SU-DHL-6 (cell line): Measurements from ENCODE around the gene ACKR2.

Source experiments
- H2AFZ ChIP-seq: fragments of 200-600 bp; sonication (generic); 2 replicates; pipeline ENCODE4 v1.6.1; 2014; ENCODE audit warnings: low read depth, mild to moderate bottlenecking, moderate library complexity, mixed read lengths, antibody characterized with exemption, low read length; ENCODE audit not compliant: severe bottlenecking
- H3F3A ChIP-seq: fragments of 200-600 bp; shearing (Covaris generic); 2 replicates; pipeline ENCODE4 v1.6.0; 2016; ENCODE audit warnings: antibody characterized with exemption, mild to moderate bottlenecking; ENCODE audit not compliant: insufficient read depth
- H3K27ac ChIP-seq: fragments of 200-600 bp; sonication (generic); 2 replicates; pipeline ENCODE4 v1.5.1; 2016; ENCODE audit warnings: low read depth, mild to moderate bottlenecking, low read length, moderate library complexity, mixed read lengths
- H3K27me3 ChIP-seq: fragments of 200-600 bp; sonication (generic), shearing (Covaris generic); 2 replicates; pipeline ENCODE4 v1.6.0; 2014; ENCODE audit warnings: mild to moderate bottlenecking, low read length
- H3K36me3 ChIP-seq: fragments of 200-600 bp; sonication (generic); 2 replicates; pipeline ENCODE4 v1.6.1; 2014; ENCODE audit warnings: mild to moderate bottlenecking, low read length, mixed read lengths
- H3K4me2 ChIP-seq: fragments of 300-600, 200-600 bp; shearing (Covaris generic), sonication (generic); 2 replicates; pipeline ENCODE4 v1.6.0; 2014; ENCODE audit warnings: low read length, low read depth, mild to moderate bottlenecking; ENCODE audit not compliant: poor library complexity, severe bottlenecking
- H3K4me3 ChIP-seq: fragments of 200-600 bp; sonication (generic); 2 replicates; pipeline ENCODE4 v1.5.1; 2014; ENCODE audit warnings: antibody characterized with exemption, low read length, mild to moderate bottlenecking, mixed read lengths; ENCODE audit not compliant: insufficient read depth, poor library complexity, severe bottlenecking
- H3K79me2 ChIP-seq: fragments of 200-600 bp; sonication (generic); 2 replicates; pipeline ENCODE4 v1.6.1; 2014; ENCODE audit warnings: mild to moderate bottlenecking, low read length, moderate library complexity; ENCODE audit not compliant: insufficient read depth
- H3K9ac ChIP-seq: fragments of 200-600 bp; sonication (generic); 2 replicates; pipeline ENCODE4 v1.7.0; 2014; ENCODE audit warnings: mild to moderate bottlenecking, low read length
- H3K9me2 ChIP-seq: fragments of 200-600 bp; sonication (generic); replicated peaks from 2 replicates; pipeline ENCODE4 v1.6.1; 2014; ENCODE audit warnings: low read length; ENCODE audit not compliant: insufficient read depth
- H3K9me3 ChIP-seq: fragments of 200-600 bp; sonication (generic); 2 replicates; pipeline ENCODE4 v1.6.1; 2014; ENCODE audit warnings: low read length, mixed read lengths; ENCODE audit not compliant: insufficient read depth
- H4K20me1 ChIP-seq: fragments of 200-600 bp; sonication (generic); 2 replicates; pipeline ENCODE4 v1.6.1; 2014; ENCODE audit warnings: low read depth, mild to moderate bottlenecking, antibody characterized with exemption, low read length, moderate library complexity, mixed read lengths
- EZH2phosphoT487 ChIP-seq: fragments of 200-600 bp; sonication (generic), shearing (Covaris generic); conservative IDR thresholded peaks from 2 replicates; pipeline ENCODE4 v1.6.1; 2018; ENCODE audit warnings: mild to moderate bottlenecking, antibody characterized with exemption, low read length, moderate library complexity, mixed read lengths
- TF ChIP-seq, protein P1 (sequence below): fragments of 200-600 bp; sonication (generic); IDR thresholded peaks from one replicate; pipeline ENCODE4 v1.5.1; 2017; ENCODE audit warnings: antibody characterized with exemption, mild to moderate bottlenecking, low read length, moderate library complexity; ENCODE audit not compliant: insufficient read depth, poor library complexity, severe bottlenecking

The ACKR2 gene

DNA sequence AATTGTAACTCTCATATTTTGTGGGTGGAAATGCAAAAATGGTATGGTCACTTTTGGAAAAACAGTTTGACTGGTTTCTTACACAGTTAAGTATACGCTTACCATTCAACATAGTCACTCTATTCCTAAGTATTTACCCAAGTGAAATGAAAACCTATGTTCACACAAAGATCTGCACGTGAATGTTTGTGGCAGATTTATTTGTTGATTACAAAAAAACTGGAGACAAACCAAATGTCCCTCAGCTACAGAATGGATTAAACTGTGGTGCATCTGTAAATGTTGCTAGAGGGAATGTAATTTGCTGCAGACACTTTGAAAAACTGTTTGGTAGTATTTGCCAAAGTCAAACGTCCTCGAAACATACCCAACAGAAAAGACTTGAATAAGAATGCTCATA is 29.3 kb downstream of the ACKR2 start:
- Histone ChIP-seq H2AFZ (no peak overlapping the region), H3K9ac (no peak overlapping the region), H3K27me3 (no peaks in the 10 kb centered on the region), H3K4me3 (no peak overlapping the region), H3K27ac (no peak overlapping the region), H3K4me2 (no peak overlapping the region), H3K79me2 (no peaks in the 10 kb centered on the region), H3K9me2 (no peaks in the 10 kb centered on the region), H3K9me3 (no peaks in the 10 kb centered on the region), H4K20me1 (no peaks in the 10 kb centered on the region), H3K36me3 (no peaks in the 10 kb centered on the region), H3F3A (no peaks in the 10 kb centered on the region)
- TF ChIP-seq, protein P1, sequence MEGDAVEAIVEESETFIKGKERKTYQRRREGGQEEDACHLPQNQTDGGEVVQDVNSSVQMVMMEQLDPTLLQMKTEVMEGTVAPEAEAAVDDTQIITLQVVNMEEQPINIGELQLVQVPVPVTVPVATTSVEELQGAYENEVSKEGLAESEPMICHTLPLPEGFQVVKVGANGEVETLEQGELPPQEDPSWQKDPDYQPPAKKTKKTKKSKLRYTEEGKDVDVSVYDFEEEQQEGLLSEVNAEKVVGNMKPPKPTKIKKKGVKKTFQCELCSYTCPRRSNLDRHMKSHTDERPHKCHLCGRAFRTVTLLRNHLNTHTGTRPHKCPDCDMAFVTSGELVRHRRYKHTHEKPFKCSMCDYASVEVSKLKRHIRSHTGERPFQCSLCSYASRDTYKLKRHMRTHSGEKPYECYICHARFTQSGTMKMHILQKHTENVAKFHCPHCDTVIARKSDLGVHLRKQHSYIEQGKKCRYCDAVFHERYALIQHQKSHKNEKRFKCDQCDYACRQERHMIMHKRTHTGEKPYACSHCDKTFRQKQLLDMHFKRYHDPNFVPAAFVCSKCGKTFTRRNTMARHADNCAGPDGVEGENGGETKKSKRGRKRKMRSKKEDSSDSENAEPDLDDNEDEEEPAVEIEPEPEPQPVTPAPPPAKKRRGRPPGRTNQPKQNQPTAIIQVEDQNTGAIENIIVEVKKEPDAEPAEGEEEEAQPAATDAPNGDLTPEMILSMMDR: no peak
- no peak for TF ChIP-seq EZH2phosphoT487

DNA sequence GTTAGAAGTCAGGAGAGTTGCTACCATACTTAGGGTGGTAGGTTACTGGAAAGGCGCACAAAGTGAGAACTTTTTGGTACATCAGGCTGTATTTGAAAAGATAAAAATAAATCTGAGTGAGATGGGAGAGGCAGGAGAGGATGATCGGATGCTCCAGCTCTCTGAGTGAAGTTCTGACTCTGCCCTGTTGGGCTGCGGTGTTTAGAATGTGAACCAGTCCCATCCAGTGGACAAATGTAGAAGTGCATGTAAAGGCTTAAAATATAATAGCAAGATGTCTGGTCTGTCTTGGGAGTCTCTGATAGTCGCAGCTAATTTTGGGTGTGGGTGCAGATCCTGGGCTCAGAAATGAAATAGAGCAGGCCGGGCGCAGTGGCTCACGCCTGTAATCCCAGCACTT is 30.4 kb downstream of the ACKR2 start:
- no peak overlapping the region for H3K27ac ChIP-seq
- H3K4me2 ChIP-seq: peak overlapping the region; percentile 52
- H3K36me3 ChIP-seq: no peaks in the 10 kb centered on the region
- no peaks in the 10 kb centered on the region for H3K27me3 ChIP-seq
- peak overlapping the region; percentile 8 for H2AFZ ChIP-seq
- H3K9me2 ChIP-seq: no peaks in the 10 kb centered on the region
- no peaks in the 10 kb centered on the region for H3K9me3 ChIP-seq
- no peak overlapping the region for H3K4me3 ChIP-seq
- no peaks in the 10 kb centered on the region for H4K20me1 ChIP-seq
- TF ChIP-seq, protein P1: peak; percentile 34
- TF ChIP-seq EZH2phosphoT487: no peak
- 0 out of 2 replicates have a peak overlapping the region, but pooled peaks have one; percentile 29 for H3K9ac ChIP-seq
- no peaks in the 10 kb centered on the region for H3F3A ChIP-seq
- H3K79me2 ChIP-seq: no peaks in the 10 kb centered on the region

DNA sequence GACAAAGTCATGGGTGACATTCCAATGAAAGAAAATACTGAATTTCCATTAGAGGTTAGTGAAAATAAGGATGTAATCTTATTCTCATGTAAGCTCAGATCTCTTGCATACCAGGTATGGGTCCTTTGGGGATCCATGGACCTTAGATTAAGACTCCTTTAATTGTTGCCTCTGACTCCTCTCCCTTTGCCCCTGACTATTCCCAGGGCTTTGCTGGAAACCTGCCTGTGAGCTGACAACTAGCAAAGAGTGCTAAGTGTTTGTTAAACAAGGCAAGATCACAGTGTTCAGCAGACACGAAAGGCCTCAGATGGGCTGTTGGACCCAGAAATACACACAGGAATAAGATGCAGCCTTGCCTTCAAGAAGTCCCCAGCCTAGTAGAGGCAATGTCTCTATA is 32.1 kb downstream of the ACKR2 start:
- H3F3A ChIP-seq: no peaks in the 10 kb centered on the region

More for the DNA sequence above, 32.1 kb downstream of the ACKR2 start:
- no peak overlapping the region for H3K4me3 ChIP-seq
- H3K27ac ChIP-seq: no peak overlapping the region
- H3K9ac ChIP-seq: no peak overlapping the region
- H3K79me2 ChIP-seq: no peaks in the 10 kb centered on the region
- H3K36me3 ChIP-seq: no peaks in the 10 kb centered on the region
- no peaks in the 10 kb centered on the region for H4K20me1 ChIP-seq
- H3K9me3 ChIP-seq: no peaks in the 10 kb centered on the region
- no peaks in the 10 kb centered on the region for H3K9me2 ChIP-seq
- no peaks in the 10 kb centered on the region for H3K27me3 ChIP-seq
- H2AFZ ChIP-seq: no peak overlapping the region
- H3K4me2 ChIP-seq: no peak overlapping the region
- TF ChIP-seq, protein P1: no peak
- TF ChIP-seq EZH2phosphoT487: no peak
